ENCODE data around the gene PLCB4.

The PLCB4 gene

DNA sequence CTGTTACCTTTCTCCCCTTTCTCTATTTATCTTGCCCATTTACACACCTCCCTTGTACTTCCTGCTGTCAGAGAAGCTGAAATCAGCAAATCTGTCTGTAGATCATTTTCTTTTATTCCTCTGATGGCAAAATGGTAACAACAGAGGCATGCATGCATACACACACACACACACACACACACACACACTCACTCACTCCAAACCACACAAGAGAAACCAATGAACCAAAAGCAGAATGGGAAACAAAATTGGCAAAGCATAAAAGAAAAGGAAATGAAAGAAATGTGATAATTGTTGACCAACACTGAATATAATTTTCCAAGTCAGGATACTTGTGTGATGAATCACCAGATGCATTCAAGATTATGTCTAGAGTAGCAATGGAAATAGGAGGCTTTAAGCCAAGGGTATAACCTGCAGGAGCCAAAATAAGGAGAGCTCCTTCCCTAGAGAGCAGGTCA, 172.4 kb downstream of the PLCB4 start:
- H3K27ac ChIP-seq, result no peak overlapping the region
- DNase-seq (ENCODE audit: low spot score), result no peak
- TF ChIP-seq CTCF (IDR thresholded peaks at IDR 0.05), result no peak
- no peak overlapping the region for H3K4me3 ChIP-seq

DNA sequence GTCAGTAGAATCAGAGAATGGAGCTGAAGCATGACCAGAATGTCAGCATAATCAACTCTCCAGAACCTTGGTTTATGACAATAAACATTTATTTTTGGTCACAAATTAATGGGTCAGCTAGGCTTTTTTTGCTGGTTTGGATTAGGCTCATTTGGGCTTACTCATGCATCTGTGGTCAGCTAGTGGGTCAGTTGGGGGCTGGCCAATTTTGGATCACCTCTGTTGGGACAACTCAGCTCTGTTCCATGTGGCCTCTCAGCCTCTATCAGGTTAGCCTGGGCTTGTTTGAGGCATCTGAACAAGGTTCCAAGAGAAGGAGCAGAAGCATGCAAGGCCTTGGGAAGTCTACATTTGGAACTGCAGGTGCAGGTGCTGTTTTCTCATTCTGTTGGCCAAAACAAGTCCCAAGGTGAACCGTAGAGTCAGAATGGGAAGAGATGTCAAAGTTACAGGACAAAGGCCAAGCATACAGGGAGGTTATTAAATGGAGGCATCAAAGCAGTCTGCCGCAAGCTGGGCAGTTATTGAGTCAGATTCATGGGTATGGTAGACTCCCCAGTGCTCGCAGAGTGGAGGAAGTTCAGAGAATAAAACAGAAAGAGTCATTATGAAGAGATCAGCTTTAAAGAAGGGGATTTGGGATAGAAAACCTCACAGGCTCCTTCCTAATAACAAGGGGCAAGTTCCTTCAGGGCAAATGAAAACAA, 173.0 kb downstream of the PLCB4 start:
- Histone ChIP-seq H3K27ac (no peak overlapping the region), H3K4me3 (no peak overlapping the region)
- DNase-seq (ENCODE audit: low spot score), result no peak
- no peak for TF ChIP-seq CTCF (IDR thresholded peaks at IDR 0.05)

GRCh38 chr20:9243986-9244385, 175.1 kb downstream of the PLCB4 start:
- DNase-seq (ENCODE audit: low spot score), result no peak
- no peak for TF ChIP-seq CTCF (IDR thresholded peaks at IDR 0.05)
- Histone ChIP-seq H3K4me3 (no peak overlapping the region), H3K27ac (no peak overlapping the region)

- DNase-seq (ENCODE audit: low spot score), result no peak
- Histone ChIP-seq H3K27ac (no peak overlapping the region), H3K4me3 (no peak overlapping the region)
- TF ChIP-seq CTCF (IDR thresholded peaks at IDR 0.05), result no peak
These were observed 175.9 kb downstream of the PLCB4 start for GRCh38 chr20:9244811-9245210.

DNA sequence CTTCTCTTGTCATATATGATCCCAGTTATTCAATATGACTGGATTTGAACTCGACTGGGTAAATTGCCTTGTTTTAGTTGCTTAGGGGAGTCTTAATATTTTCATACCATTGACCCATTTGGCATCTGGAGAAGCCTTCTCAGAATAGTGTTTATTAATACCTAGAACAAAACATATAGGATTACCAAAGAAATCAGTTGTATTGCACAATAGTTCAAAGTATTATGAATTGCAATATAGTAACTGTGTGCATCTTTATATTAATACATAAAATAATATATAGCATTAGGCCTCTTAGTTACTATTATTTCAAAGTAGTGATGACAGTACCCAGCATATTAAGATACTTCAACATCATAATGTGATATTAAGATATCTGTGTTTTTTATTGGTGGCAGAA, 177.8 kb downstream of the PLCB4 start:
- DNase-seq (ENCODE audit: low spot score), result no peak
- TF ChIP-seq CTCF (IDR thresholded peaks at IDR 0.05), result no peak
- Histone ChIP-seq H3K4me3 (no peak overlapping the region), H3K27ac (no peak overlapping the region)

DNA sequence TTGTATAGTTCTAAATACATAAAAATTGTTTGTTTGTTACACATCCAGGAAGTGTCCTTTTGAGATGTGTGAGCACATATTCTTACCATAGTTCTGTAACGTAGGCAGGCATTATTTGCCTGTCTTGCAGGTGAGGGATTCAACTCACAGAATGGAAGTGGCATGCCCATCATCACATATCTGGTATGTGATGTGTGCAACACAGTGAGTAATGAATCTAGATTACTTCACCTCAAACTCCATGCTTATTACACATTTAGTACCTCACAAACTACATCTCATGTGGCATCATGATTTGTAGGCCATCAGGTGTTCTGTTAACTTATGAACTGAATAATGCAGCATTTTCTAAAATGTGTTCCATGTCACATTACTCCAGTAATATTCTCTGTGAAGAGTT, 181.6 kb downstream of the PLCB4 start:
- no peak for TF ChIP-seq CTCF (IDR thresholded peaks at IDR 0.05)
- Histone ChIP-seq H3K4me3 (no peak overlapping the region), H3K27ac (no peak overlapping the region)
- DNase-seq (ENCODE audit: low spot score), result no peak

- Histone ChIP-seq H3K4me3 (no peak overlapping the region), H3K27ac (no peak overlapping the region)
- no peak for TF ChIP-seq CTCF (IDR thresholded peaks at IDR 0.05)
- DNase-seq (ENCODE audit: low spot score), result no peak
These were observed 184.2 kb downstream of the PLCB4 start for GRCh38 chr20:9253006-9253539.

All from coronary artery (tissue), 2 donors.